Body of pancreas (tissue), 4 donors: ENCODE data around the gene CTSF. TPM values are rescaled to one million over a fixed set of nuclear protein-coding genes. Genes with fewer than 3 reads are reported as not detected.
"Not testable (repeated sequence)": the region's sequence is repeated elsewhere in the genome, so short reads cannot be mapped to it uniquely, and the experiment has no call there.

ENCODE experiments used
- ATAC-seq: fragments of 150-250 bp; one replicate; pipeline ENCODE4 v1.9.1; 2016
- DNase-seq, 4 donors: peaks; one replicate each; pipeline ENCODE4 v3.0.0-alpha.2; 2019
- H3K27ac ChIP-seq, 4 donors: fragments of 200-600 bp; sonication (generic); 1 replicate in 3 of 4; 2 replicates in 1 of 4; pipeline versions ENCODE4 v1.5.1 to v1.6.1; 2016 to 2019; ENCODE audit warnings: mild to moderate bottlenecking in 1 of 4, mixed read lengths in 1 of 4, moderate library complexity in 1 of 4
- H3K27me3 ChIP-seq, 2 donors: fragments of 200-600 bp; sonication (generic); one replicate each; pipeline ENCODE4 v1.6.0; 2016; ENCODE audit warnings: mild to moderate bottlenecking in 1 of 2
- H3K36me3 ChIP-seq, 2 donors: fragments of 200-600 bp; sonication (generic); replicated peaks in 1 of 2; 2 replicates each; pipeline ENCODE4 v1.5.1; 2016; ENCODE audit warnings: low read depth in 2 of 2; ENCODE audit not compliant: insufficient read depth in 1 of 2
- H3K4me1 ChIP-seq: fragments of 200-600 bp; sonication (generic); one replicate; pipeline ENCODE4 v1.6.0; 2016
- H3K4me3 ChIP-seq, 2 donors: fragments of 200-600 bp; sonication (generic); 1 replicate in 1 of 2; 2 replicates in 1 of 2; pipeline ENCODE4 v1.5.1; 2016 to 2019
- H3K9me3 ChIP-seq, 3 donors: fragments of 200-600 bp; sonication (generic); 1 replicate in 2 of 3; 2 replicates in 1 of 3; pipeline ENCODE4 v1.5.1; 2016
- POLR2A ChIP-seq, 3 donors: fragments of 450-650 bp; IDR thresholded peaks; one replicate each; pipeline ENCODE4 v1.6.1; 2016; ENCODE audit warnings: antibody characterized with exemption in 3 of 3, mild to moderate bottlenecking in 2 of 3
- WGBS, 2 donors: methylation state at CpG; one replicate each; pipeline ENCODE4 v1.1.5; 2017; 5-methylcytosine and 5-hydroxymethylcytosine counted together
- intact Hi-C: fragments of 100-400 bp; cut with DNase I; formaldehyde crosslinking; loops from one replicate; pipeline ENCODE4 v1.15.1; 2023
- total RNA-seq, 2 donors: library from RNA; depleted of rRNA; stranded (reverse); fragments of >200 nt; gene quantifications; one replicate each; pipeline ENCODE4 v1.1.0, GENCODE V29; 2016
- TF ChIP-seq, protein P1 (sequence below), 7 experiments: fragments of 450-650 bp in 4 of 7; fragments of 200-600 bp in 3 of 7; sonication (generic) in 3 of 7; IDR thresholded peaks; one replicate each; pipeline ENCODE4 v1.5.1; 2016 to 2019; ENCODE audit warnings: antibody characterized with exemption in 7 of 7

Gene CTSF
- total RNA-seq, 2 donors from 2014 or later: 55.8 to 61.3 TPM

DNA sequence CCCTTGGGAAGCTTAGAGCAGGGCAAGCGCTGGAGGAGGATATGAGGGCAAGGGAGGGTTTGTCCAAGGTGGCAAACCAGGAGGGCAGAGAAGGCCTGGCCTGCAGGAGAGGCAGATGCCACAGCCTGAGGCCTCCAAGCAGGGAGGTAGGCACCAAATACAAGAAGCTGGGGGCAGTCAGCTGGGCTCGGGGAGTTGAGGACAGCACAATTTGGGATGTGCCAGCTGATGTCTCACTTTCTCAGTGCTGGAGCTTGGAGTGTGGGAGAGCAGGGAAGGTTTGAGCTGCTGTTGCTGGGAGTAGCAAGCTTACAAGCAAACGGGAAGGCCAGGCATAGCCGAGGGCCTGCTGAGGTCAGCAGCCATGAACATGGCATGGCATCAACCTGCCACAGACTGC, 26.5 kb downstream of the CTSF start:
- Histone ChIP-seq H3K4me1 (peaks cover 21% of the 10 kb centered on the region), H3K4me3 (no peak overlapping the region), H3K9me3 (no peaks in the 10 kb centered on the region), H3K27ac (no peak overlapping the region), H3K36me3 (peaks cover 0 to 8% of the 10 kb centered on the region in 2 donors), H3K27me3 (no peaks in the 10 kb centered on the region)
- TF ChIP-seq, protein P1, sequence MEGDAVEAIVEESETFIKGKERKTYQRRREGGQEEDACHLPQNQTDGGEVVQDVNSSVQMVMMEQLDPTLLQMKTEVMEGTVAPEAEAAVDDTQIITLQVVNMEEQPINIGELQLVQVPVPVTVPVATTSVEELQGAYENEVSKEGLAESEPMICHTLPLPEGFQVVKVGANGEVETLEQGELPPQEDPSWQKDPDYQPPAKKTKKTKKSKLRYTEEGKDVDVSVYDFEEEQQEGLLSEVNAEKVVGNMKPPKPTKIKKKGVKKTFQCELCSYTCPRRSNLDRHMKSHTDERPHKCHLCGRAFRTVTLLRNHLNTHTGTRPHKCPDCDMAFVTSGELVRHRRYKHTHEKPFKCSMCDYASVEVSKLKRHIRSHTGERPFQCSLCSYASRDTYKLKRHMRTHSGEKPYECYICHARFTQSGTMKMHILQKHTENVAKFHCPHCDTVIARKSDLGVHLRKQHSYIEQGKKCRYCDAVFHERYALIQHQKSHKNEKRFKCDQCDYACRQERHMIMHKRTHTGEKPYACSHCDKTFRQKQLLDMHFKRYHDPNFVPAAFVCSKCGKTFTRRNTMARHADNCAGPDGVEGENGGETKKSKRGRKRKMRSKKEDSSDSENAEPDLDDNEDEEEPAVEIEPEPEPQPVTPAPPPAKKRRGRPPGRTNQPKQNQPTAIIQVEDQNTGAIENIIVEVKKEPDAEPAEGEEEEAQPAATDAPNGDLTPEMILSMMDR (IDR thresholded peaks at IDR 0.05): no peak
- TF ChIP-seq POLR2A (IDR thresholded peaks at IDR 0.05): no peak
- intact Hi-C loops: no loop called here
- WGBS, 2 donors: 86 to 92% methylated on average over 4 of the region's 4 CpGs
- no peak for DNase-seq
- no peak for ATAC-seq

- intact Hi-C loops, H3K36me3 ChIP-seq, DNase-seq, ATAC-seq, H3K4me3 ChIP-seq, H3K27ac ChIP-seq, H3K9me3 ChIP-seq, H3K27me3 ChIP-seq: not testable (repeated sequence)
- WGBS, 2 donors: 78 to 86% methylated on average over 8 of the region's 8 CpGs
- H3K4me1 ChIP-seq: peaks cover 14% of the 10 kb centered on the region
These were observed 27.8 kb downstream of the CTSF start for GRCh38 chr11:66540598-66540997.

DNA sequence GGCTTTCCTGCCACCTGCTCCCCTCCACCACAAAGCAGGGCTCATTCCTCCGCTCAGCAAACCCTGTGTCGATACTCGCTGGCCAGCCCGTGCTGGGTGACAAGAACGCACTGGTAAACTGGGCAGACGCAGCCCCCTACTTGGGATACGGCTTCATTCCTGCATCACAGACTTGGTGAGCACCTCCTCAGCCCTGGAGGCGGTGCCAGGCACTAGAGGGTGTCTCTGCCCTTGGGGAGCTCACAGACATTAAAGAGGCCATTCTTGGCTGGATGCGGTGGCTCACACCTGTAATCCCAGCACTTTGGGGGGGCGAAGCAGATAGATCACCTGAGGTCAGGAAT, 28.6 kb downstream of the CTSF start:
- Histone ChIP-seq H3K27me3 (no peaks in the 10 kb centered on the region), H3K36me3 (peaks cover 0 to 8% of the 10 kb centered on the region in 2 donors), H3K4me3 (no peak overlapping the region), H3K4me1 (peaks cover 8% of the 10 kb centered on the region), H3K9me3 (no peaks in the 10 kb centered on the region), H3K27ac (no peak overlapping the region)
- ATAC-seq (no peak), DNase-seq (no peak)
- intact Hi-C loops: no loop called here
- 93 to 96% methylated on average over 7 to 10 of the region's 10 CpGs for WGBS, 2 donors
- no peak for TF ChIP-seq POLR2A (IDR thresholded peaks at IDR 0.05)
- TF ChIP-seq, protein P1 (IDR thresholded peaks at IDR 0.05): no peak

GRCh38 chr11:66539170-66539869, 29.1 kb downstream of the CTSF start:
- Histone ChIP-seq H3K9me3 (no peaks in the 10 kb centered on the region), H3K4me3 (no peak overlapping the region), H3K27me3 (no peaks in the 10 kb centered on the region), H3K36me3 (peaks cover 0 to 8% of the 10 kb centered on the region in 2 donors), H3K4me1 (peaks cover 5% of the 10 kb centered on the region), H3K27ac (no peak overlapping the region)
- DNase-seq (no peak), ATAC-seq (no peak)
- intact Hi-C loops: no loop called here
- WGBS, 2 donors: 88 to 95% methylated on average over 6 to 15 of the region's 16 CpGs
- no peak for TF ChIP-seq POLR2A (IDR thresholded peaks at IDR 0.05)
- TF ChIP-seq, protein P1 (IDR thresholded peaks at IDR 0.05): no peak

- Histone ChIP-seq H3K9me3 (no peaks in the 10 kb centered on the region), H3K4me3 (no peak overlapping the region), H3K27ac (no peak overlapping the region), H3K27me3 (no peaks in the 10 kb centered on the region), H3K4me1 (no peaks in the 10 kb centered on the region), H3K36me3 (no peaks in the 10 kb centered on the region)
- intact Hi-C loops: no loop called here
- no peak for ATAC-seq
- WGBS, 2 donors: 75 to 76% methylated on average over 6 of the region's 6 CpGs
- no peak for DNase-seq
- TF ChIP-seq POLR2A (IDR thresholded peaks at IDR 0.05): no peak
- TF ChIP-seq, protein P1 (IDR thresholded peaks at IDR 0.05): no peak
These were observed 35.6 kb downstream of the CTSF start for GRCh38 chr11:66532784-66533183.
